ENCODE data around the gene ANKS1A.

The ANKS1A gene

GRCh38 chr6:34908194-34908593 lies 19.1 kb downstream of the ANKS1A start:
- H3K36me3 ChIP-seq (ENCODE audit: insufficient read depth, insufficient read length, low read length): no peaks in the 10 kb centered on the region
- H3K4me3 ChIP-seq (ENCODE audit: insufficient read length, low read depth): no peak overlapping the region
- TF ChIP-seq SUZ12 (IDR thresholded peaks at IDR 0.05; ENCODE audit: extremely low read depth, insufficient read depth, insufficient read length): no peak
- no peak for TF ChIP-seq YY1 (IDR thresholded peaks at IDR 0.05; ENCODE audit: insufficient read depth, insufficient read length)
- no peak for TF ChIP-seq ZNF274 (IDR thresholded peaks at IDR 0.05; ENCODE audit: low read depth, low read length)
- no peaks in the 10 kb centered on the region for H3K27me3 ChIP-seq (ENCODE audit: insufficient read depth, insufficient read length)
- H3K9ac ChIP-seq (ENCODE audit: insufficient read length, low read depth): no peak overlapping the region
- DNase-seq (ENCODE audit: low read depth, low spot score): no peak
- no peaks in the 10 kb centered on the region for H3K4me1 ChIP-seq (ENCODE audit: insufficient read depth, insufficient read length)
- H3K9me3 ChIP-seq (ENCODE audit: insufficient read depth, low read length): peaks cover 12% of the 10 kb centered on the region

- Histone ChIP-seq H3K4me1 (ENCODE audit: insufficient read depth, insufficient read length) (no peaks in the 10 kb centered on the region), H3K9me3 (ENCODE audit: insufficient read depth, low read length) (peaks cover 12% of the 10 kb centered on the region), H3K9ac (ENCODE audit: insufficient read length, low read depth) (no peak overlapping the region), H3K27me3 (ENCODE audit: insufficient read depth, insufficient read length) (no peaks in the 10 kb centered on the region), H3K36me3 (ENCODE audit: insufficient read depth, insufficient read length, low read length) (no peaks in the 10 kb centered on the region), H3K4me3 (ENCODE audit: insufficient read length, low read depth) (no peak overlapping the region)
- DNase-seq (ENCODE audit: low read depth, low spot score): no peak
- TF ChIP-seq ZNF274 (IDR thresholded peaks at IDR 0.05; ENCODE audit: low read depth, low read length) (no peak), YY1 (IDR thresholded peaks at IDR 0.05; ENCODE audit: insufficient read depth, insufficient read length) (no peak), SUZ12 (IDR thresholded peaks at IDR 0.05; ENCODE audit: extremely low read depth, insufficient read depth, insufficient read length) (no peak)
Measured at GRCh38 chr6:34909320-34909883, 20.3 kb downstream of the ANKS1A start.

GRCh38 chr6:34911822-34912221 lies 22.8 kb downstream of the ANKS1A start:
- no peaks in the 10 kb centered on the region for H3K27me3 ChIP-seq (ENCODE audit: insufficient read depth, insufficient read length)
- no peaks in the 10 kb centered on the region for H3K36me3 ChIP-seq (ENCODE audit: insufficient read depth, insufficient read length, low read length)
- no peak for DNase-seq (ENCODE audit: low read depth, low spot score)
- peaks cover 12% of the 10 kb centered on the region for H3K9me3 ChIP-seq (ENCODE audit: insufficient read depth, low read length)
- no peak overlapping the region for H3K9ac ChIP-seq (ENCODE audit: insufficient read length, low read depth)
- TF ChIP-seq SUZ12 (IDR thresholded peaks at IDR 0.05; ENCODE audit: extremely low read depth, insufficient read depth, insufficient read length) (no peak), YY1 (IDR thresholded peaks at IDR 0.05; ENCODE audit: insufficient read depth, insufficient read length) (no peak), ZNF274 (IDR thresholded peaks at IDR 0.05; ENCODE audit: low read depth, low read length) (no peak)
- no peak overlapping the region for H3K4me3 ChIP-seq (ENCODE audit: insufficient read length, low read depth)
- H3K4me1 ChIP-seq (ENCODE audit: insufficient read depth, insufficient read length): no peaks in the 10 kb centered on the region

GRCh38 chr6:34912715-34913464 lies 23.8 kb downstream of the ANKS1A start:
- no peak overlapping the region for H3K4me3 ChIP-seq (ENCODE audit: insufficient read length, low read depth)
- H3K9ac ChIP-seq (ENCODE audit: insufficient read length, low read depth): no peak overlapping the region
- H3K4me1 ChIP-seq (ENCODE audit: insufficient read depth, insufficient read length): no peaks in the 10 kb centered on the region
- no peak for TF ChIP-seq YY1 (IDR thresholded peaks at IDR 0.05; ENCODE audit: insufficient read depth, insufficient read length)
- H3K27me3 ChIP-seq (ENCODE audit: insufficient read depth, insufficient read length): no peaks in the 10 kb centered on the region
- H3K36me3 ChIP-seq (ENCODE audit: insufficient read depth, insufficient read length, low read length): no peaks in the 10 kb centered on the region
- H3K9me3 ChIP-seq (ENCODE audit: insufficient read depth, low read length): peaks cover 4% of the 10 kb centered on the region
- DNase-seq (ENCODE audit: low read depth, low spot score): no peak

GRCh38 chr6:34914358-34914757 lies 25.3 kb downstream of the ANKS1A start:
- Histone ChIP-seq H3K36me3 (ENCODE audit: insufficient read depth, insufficient read length, low read length) (no peaks in the 10 kb centered on the region), H3K9ac (ENCODE audit: insufficient read length, low read depth) (no peak overlapping the region), H3K4me3 (ENCODE audit: insufficient read length, low read depth) (no peak overlapping the region), H3K27me3 (ENCODE audit: insufficient read depth, insufficient read length) (no peaks in the 10 kb centered on the region), H3K4me1 (ENCODE audit: insufficient read depth, insufficient read length) (no peaks in the 10 kb centered on the region), H3K9me3 (ENCODE audit: insufficient read depth, low read length) (no peaks in the 10 kb centered on the region)
- no peak for DNase-seq (ENCODE audit: low read depth, low spot score)
- TF ChIP-seq SUZ12 (IDR thresholded peaks at IDR 0.05; ENCODE audit: extremely low read depth, insufficient read depth, insufficient read length): no peak
- no peak for TF ChIP-seq YY1 (IDR thresholded peaks at IDR 0.05; ENCODE audit: insufficient read depth, insufficient read length)
- TF ChIP-seq ZNF274 (IDR thresholded peaks at IDR 0.05; ENCODE audit: low read depth, low read length): no peak

GRCh38 chr6:34916348-34916967 lies 27.4 kb downstream of the ANKS1A start:
- Histone ChIP-seq H3K9me3 (ENCODE audit: insufficient read depth, low read length) (no peaks in the 10 kb centered on the region), H3K4me3 (ENCODE audit: insufficient read length, low read depth) (no peak overlapping the region), H3K9ac (ENCODE audit: insufficient read length, low read depth) (no peak overlapping the region), H3K4me1 (ENCODE audit: insufficient read depth, insufficient read length) (no peaks in the 10 kb centered on the region), H3K27me3 (ENCODE audit: insufficient read depth, insufficient read length) (no peaks in the 10 kb centered on the region), H3K36me3 (ENCODE audit: insufficient read depth, insufficient read length, low read length) (no peaks in the 10 kb centered on the region)
- TF ChIP-seq YY1 (IDR thresholded peaks at IDR 0.05; ENCODE audit: insufficient read depth, insufficient read length) (no peak), SUZ12 (IDR thresholded peaks at IDR 0.05; ENCODE audit: extremely low read depth, insufficient read depth, insufficient read length) (no peak), ZNF274 (IDR thresholded peaks at IDR 0.05; ENCODE audit: low read depth, low read length) (no peak)
- DNase-seq (ENCODE audit: low read depth, low spot score): no peak

GRCh38 chr6:34917626-34918285 lies 28.7 kb downstream of the ANKS1A start:
- DNase-seq (ENCODE audit: low read depth, low spot score): no peak
- TF ChIP-seq ZNF274 (IDR thresholded peaks at IDR 0.05; ENCODE audit: low read depth, low read length) (no peak), YY1 (IDR thresholded peaks at IDR 0.05; ENCODE audit: insufficient read depth, insufficient read length) (no peak), SUZ12 (IDR thresholded peaks at IDR 0.05; ENCODE audit: extremely low read depth, insufficient read depth, insufficient read length) (no peak)
- Histone ChIP-seq H3K9ac (ENCODE audit: insufficient read length, low read depth) (no peak overlapping the region), H3K4me3 (ENCODE audit: insufficient read length, low read depth) (no peak overlapping the region), H3K4me1 (ENCODE audit: insufficient read depth, insufficient read length) (no peaks in the 10 kb centered on the region), H3K27me3 (ENCODE audit: insufficient read depth, insufficient read length) (no peaks in the 10 kb centered on the region), H3K9me3 (ENCODE audit: insufficient read depth, low read length) (no peaks in the 10 kb centered on the region), H3K36me3 (ENCODE audit: insufficient read depth, insufficient read length, low read length) (no peaks in the 10 kb centered on the region)
